ENCODE measurements around the gene DNAJC18. TPM values are rescaled to one million over a fixed set of nuclear protein-coding genes. Genes with fewer than 3 reads are reported as not detected.
"Not testable (repeated sequence)": the region's sequence is repeated elsewhere in the genome, so short reads cannot be mapped to it uniquely, and the experiment has no call there.

Gene DNAJC18
- total RNA-seq, 1 experiment from 2014 or later = 6.3 TPM

GRCh38 chr5:139422307-139422893 is 16.9 kb downstream of the DNAJC18 start:
- Histone ChIP-seq H3K27me3 (ENCODE audit: control insufficient read depth, insufficient read depth, low read length) (no peaks in the 10 kb centered on the region), H3K36me3 (replicated peaks; ENCODE audit: control insufficient read depth, insufficient read depth, low read length) (peaks cover 3% of the 10 kb centered on the region), H3K4me3 (ENCODE audit: insufficient read depth, low read depth, low read length) (no peak overlapping the region)
- peak; percentile 82 for DNase-seq

DNA sequence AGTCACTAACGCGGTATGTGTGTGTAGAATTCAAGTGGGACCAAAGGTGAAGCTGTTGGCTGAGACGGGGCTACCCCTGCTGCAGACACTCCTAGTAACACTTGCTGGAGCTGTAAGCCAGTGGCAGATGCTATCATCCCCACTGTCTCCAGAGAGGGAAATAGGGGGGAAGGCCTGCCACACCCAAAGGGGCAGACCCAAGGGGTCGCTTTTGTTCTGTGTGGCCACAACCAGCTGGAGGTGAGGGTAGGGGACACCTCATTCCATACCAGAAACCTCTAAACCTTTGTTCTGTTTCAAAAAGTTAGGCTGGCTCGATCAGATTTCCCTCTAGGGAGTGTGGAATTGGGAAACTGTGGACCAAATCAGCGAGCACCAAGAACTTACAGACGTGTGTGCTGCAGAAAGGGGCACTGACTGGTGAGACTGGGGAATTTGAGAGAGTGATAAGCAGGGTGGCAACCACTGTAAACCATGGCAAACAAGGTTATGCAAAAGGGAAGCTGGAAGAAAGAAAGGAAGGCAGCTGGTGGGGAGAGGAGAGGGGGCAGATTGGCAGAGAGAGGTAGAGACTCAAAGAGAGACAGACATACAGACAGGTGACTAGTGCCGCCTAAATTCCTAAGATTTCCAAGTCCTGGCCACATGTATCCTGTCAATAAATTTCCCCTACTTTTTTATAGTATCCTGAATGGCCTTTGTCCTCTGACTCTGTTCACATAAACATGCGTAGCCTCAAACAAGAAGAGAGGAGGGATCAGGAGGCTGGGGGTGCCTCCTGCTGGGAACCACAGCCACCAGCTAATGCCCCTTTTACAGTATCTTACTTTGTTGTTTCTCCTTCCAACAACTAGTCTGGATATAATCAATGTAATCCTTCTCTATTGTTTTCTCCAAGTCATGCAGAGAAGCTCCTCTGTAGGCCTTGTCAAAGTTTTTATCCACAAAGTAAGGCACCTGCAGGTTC is 19.8 kb downstream of the DNAJC18 start:
- DNase-seq = peak; percentile 52

GRCh38 chr5:139418793-139419192 is 20.5 kb downstream of the DNAJC18 start:
- H3K27me3 ChIP-seq (ENCODE audit: control insufficient read depth, insufficient read depth, low read length) = no peaks in the 10 kb centered on the region
- H3K36me3 ChIP-seq (replicated peaks; ENCODE audit: control insufficient read depth, insufficient read depth, low read length) = no peaks in the 10 kb centered on the region; the same call in 1 of the 2 replicates
- DNase-seq = no peak
- H3K4me3 ChIP-seq (ENCODE audit: insufficient read depth, low read depth, low read length) = no peak overlapping the region

More for the DNA sequence above, 19.8 kb downstream of the DNAJC18 start:
- Histone ChIP-seq H3K36me3 (replicated peaks; ENCODE audit: control insufficient read depth, insufficient read depth, low read length) (peaks cover 1% of the 10 kb centered on the region), H3K27me3 (ENCODE audit: control insufficient read depth, insufficient read depth, low read length) (no peaks in the 10 kb centered on the region), H3K4me3 (ENCODE audit: insufficient read depth, low read depth, low read length) (no peak overlapping the region)

GRCh38 chr5:139417214-139417613 is 22.1 kb downstream of the DNAJC18 start:
- Histone ChIP-seq H3K36me3 (replicated peaks; ENCODE audit: control insufficient read depth, insufficient read depth, low read length) (peaks cover 1% of the 10 kb centered on the region; the same call in 1 of the 2 replicates), H3K4me3 (ENCODE audit: insufficient read depth, low read depth, low read length) (no peak overlapping the region), H3K27me3 (ENCODE audit: control insufficient read depth, insufficient read depth, low read length) (no peaks in the 10 kb centered on the region)
- no peak for DNase-seq

DNA sequence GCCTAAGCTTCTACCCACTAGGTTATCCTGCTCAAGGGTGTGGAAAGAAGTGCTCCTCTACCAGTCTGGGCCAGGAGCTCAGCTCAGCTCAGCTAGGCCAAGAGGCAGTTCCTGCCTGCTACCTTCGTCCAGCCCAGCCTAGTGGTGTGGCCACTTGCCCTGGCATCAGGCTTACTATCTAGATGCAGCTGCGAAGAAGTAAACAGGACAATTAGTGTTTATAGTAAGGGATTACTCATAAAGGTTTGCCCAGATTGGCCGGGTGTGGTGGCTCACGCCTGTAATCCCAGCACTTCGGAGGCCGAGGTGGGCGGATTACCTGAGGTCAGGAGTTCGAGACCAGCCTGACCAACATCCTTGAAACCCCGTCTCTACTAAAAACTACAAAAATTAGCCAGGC is 22.7 kb downstream of the DNAJC18 start:
- Histone ChIP-seq H3K27me3 (ENCODE audit: control insufficient read depth, insufficient read depth, low read length) (no peaks in the 10 kb centered on the region), H3K36me3 (replicated peaks; ENCODE audit: control insufficient read depth, insufficient read depth, low read length) (peaks cover 1% of the 10 kb centered on the region; the same call in 1 of the 2 replicates), H3K4me3 (ENCODE audit: insufficient read depth, low read depth, low read length) (no peak overlapping the region)
- DNase-seq = no peak

- Histone ChIP-seq H3K4me3 (ENCODE audit: insufficient read depth, low read depth, low read length) (no peak overlapping the region), H3K36me3 (replicated peaks; ENCODE audit: control insufficient read depth, insufficient read depth, low read length) (peaks cover 1% of the 10 kb centered on the region; the same call in 1 of the 2 replicates), H3K27me3 (ENCODE audit: control insufficient read depth, insufficient read depth, low read length) (no peaks in the 10 kb centered on the region)
- DNase-seq = no peak
These were observed 23.5 kb downstream of the DNAJC18 start for GRCh38 chr5:139415869-139416268.

DNA sequence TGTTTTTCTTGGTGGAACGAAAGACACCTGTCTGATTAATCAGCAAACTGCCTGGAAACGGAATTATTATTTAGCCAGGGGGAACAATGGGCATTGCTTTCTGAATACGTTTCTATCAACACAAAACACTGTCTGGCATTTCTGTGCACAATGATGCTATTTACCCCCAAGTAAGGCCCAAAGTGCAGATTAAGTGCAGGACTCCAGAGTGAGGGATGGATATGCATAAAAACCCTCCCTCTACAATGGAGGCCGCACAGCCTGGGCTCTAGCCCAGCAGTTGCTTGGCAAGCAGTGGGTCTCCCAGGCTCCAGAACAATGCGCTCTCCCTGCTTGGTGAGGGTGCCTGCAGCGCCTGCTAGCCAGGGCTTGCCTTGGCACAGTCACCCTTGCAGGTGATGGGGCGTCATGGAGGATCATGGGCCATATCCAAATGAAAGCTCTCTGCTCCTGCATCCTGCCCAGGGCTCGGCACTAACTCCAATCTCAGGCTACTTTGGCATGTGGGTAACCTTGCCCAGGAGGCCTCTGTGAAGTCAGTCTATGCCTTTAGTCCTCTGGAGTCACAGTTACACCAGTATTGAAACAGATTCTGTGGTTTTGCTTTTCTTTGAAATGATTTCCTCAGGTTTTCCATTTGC is 24.0 kb downstream of the DNAJC18 start:
- no peak for DNase-seq
- Histone ChIP-seq H3K36me3 (replicated peaks; ENCODE audit: control insufficient read depth, insufficient read depth, low read length) (peaks cover 1% of the 10 kb centered on the region; the same call in 1 of the 2 replicates), H3K4me3 (ENCODE audit: insufficient read depth, low read depth, low read length) (no peak overlapping the region), H3K27me3 (ENCODE audit: control insufficient read depth, insufficient read depth, low read length) (no peaks in the 10 kb centered on the region)

- H3K4me3 ChIP-seq (ENCODE audit: insufficient read depth, low read depth, low read length) = no peak overlapping the region
- no peaks in the 10 kb centered on the region for H3K27me3 ChIP-seq (ENCODE audit: control insufficient read depth, insufficient read depth, low read length)
- no peak for DNase-seq
- peaks cover 1% of the 10 kb centered on the region; the same call in 1 of the 2 replicates for H3K36me3 ChIP-seq (replicated peaks; ENCODE audit: control insufficient read depth, insufficient read depth, low read length)
These were observed 24.7 kb downstream of the DNAJC18 start for GRCh38 chr5:139414581-139415130.

GRCh38 chr5:139413963-139414362 is 25.4 kb downstream of the DNAJC18 start:
- no peak for DNase-seq
- peaks cover 1% of the 10 kb centered on the region; the same call in 1 of the 2 replicates for H3K36me3 ChIP-seq (replicated peaks; ENCODE audit: control insufficient read depth, insufficient read depth, low read length)
- no peaks in the 10 kb centered on the region for H3K27me3 ChIP-seq (ENCODE audit: control insufficient read depth, insufficient read depth, low read length)
- H3K4me3 ChIP-seq (ENCODE audit: insufficient read depth, low read depth, low read length) = no peak overlapping the region

DNA sequence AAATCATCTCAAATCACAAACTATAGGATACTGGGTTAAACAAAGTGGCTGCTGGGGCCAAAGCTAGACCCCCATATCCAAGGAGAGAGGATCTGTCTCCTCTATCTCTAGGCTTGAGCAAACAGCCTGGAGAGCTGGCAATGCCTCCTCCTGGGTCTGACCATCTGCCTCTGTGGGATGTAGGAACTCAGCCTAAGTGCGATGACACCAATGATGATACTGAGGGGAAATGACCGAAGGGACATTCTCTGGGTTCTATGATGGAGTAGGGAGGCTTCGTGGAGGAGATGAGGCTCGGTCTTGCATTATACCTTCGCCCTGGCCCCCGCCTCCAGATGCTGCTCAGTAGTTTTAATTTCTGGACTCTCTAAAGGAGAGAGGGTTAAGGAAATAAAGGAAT is 26.2 kb downstream of the DNAJC18 start:
- no peak for DNase-seq
- Histone ChIP-seq H3K4me3 (ENCODE audit: insufficient read depth, low read depth, low read length) (no peak overlapping the region), H3K27me3 (ENCODE audit: control insufficient read depth, insufficient read depth, low read length) (no peaks in the 10 kb centered on the region), H3K36me3 (replicated peaks; ENCODE audit: control insufficient read depth, insufficient read depth, low read length) (peaks cover 1% of the 10 kb centered on the region; the same call in 1 of the 2 replicates)

GRCh38 chr5:139410993-139411828 is 28.1 kb downstream of the DNAJC18 start:
- DNase-seq = no peak
- Histone ChIP-seq H3K36me3 (replicated peaks; ENCODE audit: control insufficient read depth, insufficient read depth, low read length) (peaks cover 1% of the 10 kb centered on the region; the same call in 1 of the 2 replicates), H3K27me3 (ENCODE audit: control insufficient read depth, insufficient read depth, low read length) (no peaks in the 10 kb centered on the region), H3K4me3 (ENCODE audit: insufficient read depth, low read depth, low read length) (no peak overlapping the region)

DNA sequence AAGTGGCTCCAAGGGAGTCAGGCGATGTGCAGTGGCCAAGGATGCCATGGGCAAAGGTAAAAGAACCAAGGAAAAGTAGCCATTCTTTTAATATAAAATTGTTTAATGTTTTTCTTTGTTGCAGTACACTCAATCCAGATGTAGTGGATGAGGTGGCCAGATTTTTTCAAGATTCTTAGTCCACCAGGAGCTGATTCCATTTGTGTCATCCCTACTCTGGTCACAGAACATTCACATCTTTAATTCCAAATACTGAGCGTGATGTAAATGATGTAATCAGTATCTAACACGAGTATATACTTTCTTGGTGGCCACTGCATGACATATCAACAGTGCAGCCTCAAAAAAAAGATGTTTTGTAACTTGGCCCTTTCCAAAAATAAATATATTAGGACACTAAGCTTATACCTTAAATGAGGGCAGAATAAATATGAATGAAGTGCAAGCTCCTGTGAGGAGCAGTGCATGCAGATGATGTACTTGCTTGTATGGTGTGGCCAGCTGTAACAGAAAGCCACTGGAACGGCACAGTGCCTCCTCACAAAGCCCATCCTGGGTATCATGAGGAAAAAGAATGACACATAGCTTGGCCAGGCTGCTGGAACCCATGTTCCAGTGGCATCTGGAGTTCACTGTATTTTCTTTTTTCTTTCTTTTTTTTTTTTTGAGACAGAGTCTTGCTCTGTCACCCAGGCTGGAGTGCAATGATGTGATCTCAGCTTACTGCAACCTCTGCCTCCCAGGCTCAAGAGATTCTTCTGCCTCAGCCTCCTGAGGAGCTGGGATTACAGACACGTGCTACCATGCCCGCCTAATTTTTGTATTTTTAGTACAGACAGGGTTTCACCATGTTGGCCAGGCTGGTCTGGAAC is 29.0 kb downstream of the DNAJC18 start:
- peaks cover 1% of the 10 kb centered on the region; the same call in 1 of the 2 replicates for H3K36me3 ChIP-seq (replicated peaks; ENCODE audit: control insufficient read depth, insufficient read depth, low read length)
- H3K4me3 ChIP-seq (ENCODE audit: insufficient read depth, low read depth, low read length) = no peak overlapping the region
- no peaks in the 10 kb centered on the region for H3K27me3 ChIP-seq (ENCODE audit: control insufficient read depth, insufficient read depth, low read length)
- DNase-seq = no peak

- H3K27me3 ChIP-seq (ENCODE audit: control insufficient read depth, insufficient read depth, low read length); H3K36me3 ChIP-seq (replicated peaks; ENCODE audit: control insufficient read depth, insufficient read depth, low read length); H3K4me3 ChIP-seq (ENCODE audit: insufficient read depth, low read depth, low read length); DNase-seq: not testable (repeated sequence)
These were observed 30.2 kb downstream of the DNAJC18 start for GRCh38 chr5:139409116-139409515.
